GM18870 (cell line): ENCODE data around the gene SLC2A4.

Experiments used
- ATAC-seq: cut with Tn5 transposase; IDR thresholded peaks from one replicate; pipeline ENCODE4 v1.9.1; 2021; ENCODE audit warnings: moderate library complexity; ENCODE audit not compliant: unreplicated experiment

Gene SLC2A4

GRCh38 chr17:7246779-7247178 lies 34.7 kb upstream of the SLC2A4 start:
- no peak for ATAC-seq

- no peak for ATAC-seq
Measured at GRCh38 chr17:7248796-7249195, 32.7 kb upstream of the SLC2A4 start.

DNA sequence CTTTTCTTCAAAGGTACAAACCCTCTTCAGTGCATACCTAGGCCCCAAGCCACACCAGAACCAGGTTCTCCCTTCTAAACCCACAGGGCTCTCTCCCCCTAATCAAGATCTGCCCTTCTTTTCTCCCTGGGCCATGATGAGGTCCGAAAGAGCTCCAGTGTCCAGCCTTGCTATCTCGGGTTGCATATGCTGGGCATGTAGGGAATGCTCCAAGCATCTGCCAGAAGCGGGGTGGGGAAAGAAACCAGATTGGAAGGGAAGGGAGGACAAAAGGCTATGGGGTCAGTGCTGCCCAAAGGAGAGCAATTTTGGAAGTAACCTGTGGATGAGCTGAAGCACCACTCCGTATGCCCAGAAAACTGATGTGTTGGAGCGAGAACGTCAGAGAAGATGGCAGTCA lies 32.3 kb upstream of the SLC2A4 start:
- no peak for ATAC-seq

GRCh38 chr17:7249830-7250229 lies 31.7 kb upstream of the SLC2A4 start:
- no peak for ATAC-seq

DNA sequence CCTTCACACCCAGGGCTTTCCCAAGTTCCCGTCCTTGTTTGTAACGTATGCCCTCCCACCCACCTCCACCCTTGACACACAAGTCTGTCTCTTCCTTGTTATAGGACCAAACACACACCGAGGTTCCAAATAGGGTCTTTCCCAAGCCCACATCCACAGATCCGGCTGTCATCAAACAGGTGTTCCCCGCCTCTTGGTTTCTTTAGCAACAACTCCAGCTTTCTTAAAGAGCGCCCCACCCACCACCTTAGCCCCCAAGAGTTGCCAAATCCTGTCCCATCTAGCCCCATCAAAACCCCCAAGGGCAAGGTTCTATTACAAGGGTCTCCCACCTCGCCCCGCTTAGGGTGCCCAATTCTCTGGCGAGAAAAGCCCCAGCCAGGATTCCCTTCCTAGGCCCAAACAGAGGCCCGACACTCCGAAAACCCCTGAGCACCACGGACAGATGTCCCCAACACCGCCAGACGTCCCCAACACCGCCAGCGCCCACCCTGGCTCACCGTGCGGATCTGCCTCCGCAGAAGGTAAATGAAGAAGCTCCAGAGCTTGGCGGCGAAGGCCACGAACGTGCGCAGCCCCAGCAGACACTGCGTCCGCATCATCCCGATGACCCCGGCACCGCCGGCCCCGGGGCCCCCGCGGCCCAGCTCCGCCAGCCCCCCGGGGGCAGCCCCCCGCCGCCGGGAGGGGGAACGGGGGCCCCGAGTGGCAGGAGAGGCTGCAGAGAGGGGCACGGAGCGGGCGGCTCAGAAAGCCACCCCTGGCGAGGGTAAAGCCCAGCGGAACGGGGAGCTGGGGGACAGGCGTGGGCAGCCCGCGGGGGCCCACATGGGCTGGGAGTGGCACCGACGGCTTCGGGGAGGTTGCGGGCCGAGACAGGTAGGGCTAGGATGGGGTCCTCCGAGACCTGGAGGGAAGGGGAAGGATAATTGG lies 30.6 kb upstream of the SLC2A4 start:
- no peak for ATAC-seq

- peak; percentile 86 for ATAC-seq
Measured at GRCh38 chr17:7251661-7252175, 29.8 kb upstream of the SLC2A4 start, which contains the start of gene CTDNEP1. CTDNEP1 (minus strand) TSS chr17:7251734; CDS start chr17:7251296, 438 bp downstream.

- peak; percentile 46 for ATAC-seq
Measured at GRCh38 chr17:7252176-7253043, 29.1 kb upstream of the SLC2A4 start, which contains the start of gene ELP5. ELP5 (plus strand) TSS chr17:7252215; CDS start chr17:7252551, 336 bp downstream.

GRCh38 chr17:7253082-7253481 lies 28.4 kb upstream of the SLC2A4 start:
- no peak for ATAC-seq

DNA sequence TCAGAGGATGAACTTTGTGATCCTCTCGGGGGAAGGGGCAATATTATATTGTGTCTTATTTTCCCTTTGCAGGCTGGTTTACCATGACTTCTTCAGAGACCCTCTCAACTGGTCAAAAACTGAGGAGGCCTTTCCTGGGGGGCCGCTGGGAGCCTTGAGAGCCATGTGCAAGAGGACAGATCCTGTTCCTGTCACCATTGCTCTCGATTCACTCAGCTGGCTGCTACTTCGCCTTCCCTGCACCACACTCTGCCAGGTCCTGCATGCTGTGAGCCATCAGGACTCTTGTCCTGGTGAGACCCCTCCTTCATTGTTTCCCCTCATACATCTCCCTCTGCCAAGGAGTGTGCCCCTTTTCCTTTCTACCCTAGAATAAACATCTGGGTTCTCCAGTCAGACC lies 27.0 kb upstream of the SLC2A4 start:
- ATAC-seq, result no peak

DNA sequence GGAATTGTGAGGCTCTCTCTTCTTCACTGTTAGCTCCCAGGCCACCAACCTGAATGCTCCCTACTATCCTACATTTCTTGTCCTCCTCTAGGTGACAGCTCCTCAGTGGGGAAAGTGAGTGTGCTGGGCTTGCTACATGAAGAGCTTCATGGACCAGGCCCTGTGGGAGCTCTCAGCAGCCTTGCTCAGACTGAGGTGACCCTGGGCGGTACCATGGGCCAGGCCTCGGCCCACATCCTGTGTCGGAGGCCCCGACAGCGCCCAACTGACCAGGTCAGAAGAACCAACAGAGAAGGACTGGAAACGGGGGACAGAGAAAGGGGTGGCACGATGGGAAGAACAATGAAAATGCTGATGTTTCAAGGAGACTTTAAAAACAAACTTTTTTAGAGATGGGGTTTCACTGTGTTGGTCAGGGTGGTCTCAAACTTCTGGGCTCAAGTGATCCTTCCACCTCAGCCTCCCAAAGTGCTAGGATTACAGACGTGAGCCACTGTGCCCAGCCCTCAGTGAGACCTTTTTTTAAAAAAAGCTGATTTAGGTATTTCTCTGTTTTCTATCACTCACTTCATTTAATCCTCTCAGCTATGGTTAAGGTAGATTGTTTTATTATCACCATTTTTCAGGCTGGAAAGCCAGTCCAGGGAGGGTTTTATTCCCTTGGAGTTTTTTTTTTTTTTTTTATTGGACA lies 24.6 kb upstream of the SLC2A4 start:
- ATAC-seq, result no peak

DNA sequence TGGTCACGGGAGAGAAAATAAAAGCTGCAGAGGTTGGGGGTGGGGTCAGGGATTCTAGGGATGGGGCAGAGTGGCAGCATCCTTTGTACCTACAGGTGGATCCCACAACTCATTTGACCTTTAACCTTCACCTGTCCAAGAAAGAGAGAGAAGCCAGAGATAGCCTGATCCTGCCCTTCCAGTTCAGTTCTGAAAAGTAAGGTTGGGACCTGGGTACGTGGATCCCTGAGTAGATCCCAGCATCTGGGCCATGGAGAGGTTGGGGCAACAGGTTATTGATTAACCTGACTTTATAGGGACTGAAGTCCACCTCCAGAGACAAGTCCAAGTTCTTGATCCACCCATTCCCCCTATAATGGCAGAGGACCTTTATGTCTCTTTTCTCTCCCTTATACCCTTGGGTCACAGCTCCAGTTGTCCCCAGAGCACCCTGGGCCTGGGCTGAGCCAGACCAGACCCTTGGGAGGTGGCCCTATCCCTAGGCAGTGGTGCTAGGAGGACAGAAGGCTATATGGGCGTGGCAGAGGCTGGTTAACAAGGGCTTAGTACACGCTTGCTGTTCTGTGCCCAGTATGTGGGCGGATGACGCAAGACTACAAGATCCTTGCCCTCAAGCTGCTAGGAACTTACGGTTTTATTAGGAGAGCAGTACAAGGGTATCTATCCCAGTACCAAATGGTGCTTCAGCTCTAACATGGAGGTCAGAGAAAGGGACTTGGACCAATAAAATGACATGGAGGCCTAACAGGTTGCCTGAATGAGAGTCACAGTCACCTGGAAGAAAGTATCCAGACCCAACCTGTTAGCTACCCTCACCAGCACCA lies 22.6 kb upstream of the SLC2A4 start:
- no peak for ATAC-seq

- no peak for ATAC-seq
Measured at GRCh38 chr17:7259555-7259889, 22.0 kb upstream of the SLC2A4 start.

- no peak for ATAC-seq
Measured at GRCh38 chr17:7260151-7260550, 21.4 kb upstream of the SLC2A4 start.

DNA sequence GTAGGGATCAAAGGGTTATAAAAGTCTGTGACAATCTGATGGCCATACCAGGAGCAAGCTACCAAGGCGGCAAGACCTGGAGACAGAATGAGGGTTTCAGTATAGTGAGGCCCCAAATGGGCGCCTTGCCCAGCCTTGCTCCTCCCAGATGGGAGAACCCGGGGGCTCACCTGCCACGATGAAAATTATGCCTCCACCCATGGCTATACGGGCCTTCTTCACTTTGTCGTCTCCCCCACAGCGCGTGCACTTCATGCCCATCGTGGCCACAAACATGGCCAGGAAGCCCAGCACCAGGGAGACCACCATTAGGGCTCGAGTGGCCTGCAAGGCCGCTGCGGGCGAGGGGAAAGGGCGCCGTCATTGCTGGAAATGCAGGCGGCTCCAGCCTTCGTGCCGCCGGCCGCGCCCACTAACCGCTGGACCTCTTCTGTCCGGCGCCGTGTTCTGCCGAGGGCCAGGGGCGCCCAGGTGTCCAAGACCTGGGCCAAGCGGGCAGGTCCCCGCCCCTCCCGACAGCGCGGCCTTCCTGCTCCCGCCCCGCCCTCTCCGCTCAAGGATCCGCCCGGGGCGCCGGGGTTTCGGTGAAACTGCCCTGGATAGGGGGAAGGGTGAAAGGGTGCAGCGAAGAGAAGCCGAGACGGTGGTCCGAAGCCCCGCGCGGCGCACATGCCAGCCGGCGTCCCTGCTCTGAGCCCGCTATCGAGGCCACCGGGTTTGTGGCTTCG lies 20.7 kb upstream of the SLC2A4 start:
- ATAC-seq, result no peak

- ATAC-seq, result no peak
Measured at GRCh38 chr17:7261379-7262191, 19.9 kb upstream of the SLC2A4 start.

GRCh38 chr17:7262192-7262934 lies 19.2 kb upstream of the SLC2A4 start, which contains the start of gene CLDN7:
CLDN7 (minus strand) TSS chr17:7262478; CDS start chr17:7262043, 435 bp downstream.
- no peak for ATAC-seq

DNA sequence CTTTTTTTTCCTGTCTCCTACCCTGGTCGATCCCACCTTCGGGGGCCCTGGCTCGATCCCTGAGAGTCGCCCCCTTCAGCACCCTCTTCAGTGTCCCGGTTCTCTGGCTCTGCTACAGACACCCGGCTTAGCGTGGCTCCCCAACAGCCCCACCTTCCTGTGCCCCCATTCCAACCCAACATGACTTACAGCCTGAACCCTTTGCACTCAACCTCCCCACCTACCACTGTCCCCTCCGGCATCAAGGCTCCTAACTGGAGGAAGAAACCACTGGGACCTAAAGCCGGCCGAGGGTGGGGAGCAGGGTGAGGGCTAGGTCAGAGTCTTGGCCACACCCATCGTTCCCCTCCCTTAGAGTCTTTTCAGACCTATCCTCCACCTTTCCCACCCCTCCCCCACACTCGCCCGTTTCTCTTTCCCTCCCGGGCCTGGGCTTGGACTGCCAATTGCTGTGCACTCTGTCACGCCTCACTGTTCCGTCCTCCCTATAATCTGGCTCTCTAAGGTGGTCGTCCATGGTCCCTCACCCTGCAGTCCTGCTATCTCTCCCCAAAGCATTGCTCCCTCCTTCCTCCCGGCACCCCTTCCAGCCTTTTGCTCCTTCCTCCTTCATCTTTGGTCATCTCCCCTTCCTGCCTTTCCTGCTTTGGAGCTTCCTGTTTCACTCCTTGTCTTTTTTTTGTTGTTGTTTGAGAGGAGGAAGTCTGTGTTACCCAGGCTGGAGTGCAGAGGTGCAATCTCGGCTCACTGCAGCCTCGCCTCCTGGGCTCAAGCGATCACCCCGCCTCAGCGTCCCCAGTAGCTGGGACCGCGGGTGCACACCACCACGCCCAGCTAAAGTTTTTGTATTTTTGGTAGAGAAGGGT lies 18.4 kb upstream of the SLC2A4 start:
- ATAC-seq, result no peak
